ENCODE results near the gene HTRA2. TPM values are rescaled to one million over a fixed set of nuclear protein-coding genes. Genes with fewer than 3 reads are reported as not detected.
A peak's percentile ranks its signal among the peaks of the same experiment; 100 is the strongest.
"Not testable (repeated sequence)": the region's sequence is repeated elsewhere in the genome, so short reads cannot be mapped to it uniquely, and the experiment has no call there.

Gene HTRA2
- 10 to 100 TPM; 13.1 to 40.1 (median 33.9) TPM for total RNA-seq

DNA sequence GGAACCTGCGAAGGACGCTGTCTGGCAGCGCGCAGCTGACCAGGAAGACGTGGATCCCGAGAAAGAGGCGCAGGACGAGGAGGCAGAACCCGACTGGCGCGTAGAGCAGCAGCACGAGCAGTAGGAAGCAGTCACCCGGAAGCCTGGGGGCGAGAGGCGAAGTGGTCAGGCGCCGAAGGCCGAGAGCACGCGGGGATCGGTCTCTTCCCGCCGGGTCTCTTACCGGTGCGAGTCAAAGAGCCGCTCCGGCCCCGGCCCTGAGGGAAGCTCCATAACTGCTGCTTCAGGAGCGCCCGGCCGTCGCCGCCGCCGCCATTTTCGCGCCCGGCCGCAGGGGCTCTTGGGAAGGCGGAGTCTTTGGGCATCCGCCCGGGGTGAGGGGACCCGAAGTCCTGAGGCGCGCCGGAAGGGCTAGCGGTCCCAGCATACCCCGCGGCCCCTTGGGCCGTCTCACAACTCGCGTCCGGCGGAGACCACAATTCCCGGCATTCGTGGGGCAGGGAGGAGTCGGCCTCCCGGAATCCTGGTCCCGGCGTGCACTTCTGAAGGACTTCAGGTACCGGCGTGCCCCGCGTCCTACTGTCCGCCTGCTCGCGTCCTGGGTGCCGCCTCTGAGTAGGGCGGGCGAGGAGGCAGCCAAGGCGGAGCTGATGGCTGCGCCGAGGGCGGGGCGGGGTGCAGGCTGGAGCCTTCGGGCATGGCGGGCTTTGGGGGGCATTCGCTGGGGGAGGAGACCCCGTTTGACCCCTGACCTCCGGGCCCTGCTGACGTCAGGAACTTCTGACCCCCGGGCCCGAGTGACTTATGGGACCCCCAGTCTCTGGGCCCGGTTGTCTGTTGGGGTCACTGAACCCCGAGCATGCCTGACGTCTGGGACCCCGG lies at the start of gene HTRA2, which contains the start of gene AUP1:
Gene HTRA2 (plus strand): TSS at position 577 of the 882 bp plus-strand sequence. CDS start 74 bp downstream, at position 651.
Gene AUP1 (minus strand): TSS at position 350 of the 882 bp plus-strand sequence. CDS start 77 bp downstream, at position 273.
- no peaks in the 10 kb centered on the region for H3K36me3 ChIP-seq
- H3K27ac ChIP-seq, result peak within 1 kb of the TSS; percentile 75 to 88
- TF ChIP-seq CTCF (IDR thresholded peaks at IDR 0.05) (peak in 1 of 4 experiments; percentile 23), POLR2A (IDR thresholded peaks at IDR 0.05) (peak; percentile 14 to 85)
- no peaks in the 10 kb centered on the region for H3K9me3 ChIP-seq
- peak within 1 kb of the TSS; percentile 69 to 84 for H3K4me3 ChIP-seq
- DNase-seq, result peak; percentile 98
- intact Hi-C loops (cut with DNase I; ENCODE audit: low total_unique reads), result no loop called here
- H3K4me1 ChIP-seq, result peaks cover 0 to 8% of the 10 kb centered on the region in 2 donors
- no peaks in the 10 kb centered on the region for H3K27me3 ChIP-seq

DNA sequence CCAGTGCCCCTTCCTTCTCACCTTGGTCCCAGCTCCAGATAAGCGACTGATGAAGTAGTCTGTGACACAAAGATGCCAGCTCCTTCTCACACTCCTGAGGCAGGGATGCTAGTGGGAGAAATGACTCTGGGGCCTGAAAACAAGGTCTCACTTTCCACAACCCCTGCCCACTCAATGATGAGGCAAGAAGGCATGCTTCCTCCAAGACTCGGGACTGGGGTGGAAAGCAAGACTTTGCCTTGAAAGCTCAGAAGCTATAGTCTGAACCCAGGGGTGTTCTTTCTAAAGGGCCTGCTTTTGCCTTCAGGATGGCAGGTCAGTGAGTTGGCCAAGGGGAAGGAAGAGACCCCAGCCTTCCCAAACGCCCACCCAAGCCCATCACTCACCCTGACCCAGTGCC lies 48.3 kb upstream of the HTRA2 start:
- intact Hi-C loops (cut with DNase I; ENCODE audit: low total_unique reads), result no loop called here
- Histone ChIP-seq H3K27me3 (no peaks in the 10 kb centered on the region), H3K27ac (no peak overlapping the region), H3K4me3 (peak overlapping the region; percentile 91 to 93), H3K9me3 (no peaks in the 10 kb centered on the region), H3K36me3 (no peaks in the 10 kb centered on the region), H3K4me1 (peaks cover 0 to 10% of the 10 kb centered on the region in 2 donors)
- DNase-seq, result no peak
- TF ChIP-seq POLR2A (IDR thresholded peaks at IDR 0.05), result no peak
- no peak for TF ChIP-seq CTCF (IDR thresholded peaks at IDR 0.05)

GRCh38 chr2:74481961-74482800 lies 47.6 kb upstream of the HTRA2 start:
- TF ChIP-seq POLR2A (IDR thresholded peaks at IDR 0.05), result no peak
- no peak for TF ChIP-seq CTCF (IDR thresholded peaks at IDR 0.05)
- intact Hi-C loops (cut with DNase I; ENCODE audit: low total_unique reads), result loop anchor here (2.0 kb wide), 1 partner anchor 107 kb away; no protein-coding TSS in a partner anchor
- Histone ChIP-seq H3K9me3 (no peaks in the 10 kb centered on the region), H3K4me3 (peak overlapping the region; percentile 91 to 93), H3K27ac (peak overlapping the region; percentile 91 to 93), H3K27me3 (no peaks in the 10 kb centered on the region), H3K4me1 (peaks cover 0 to 10% of the 10 kb centered on the region in 2 donors), H3K36me3 (no peaks in the 10 kb centered on the region)
- DNase-seq, result no peak

GRCh38 chr2:74482801-74483674 lies 46.7 kb upstream of the HTRA2 start, which contains the start of the genes CCDC142 and TTC31:
Gene CCDC142 (minus strand): TSS chr2:74482998. CDS start chr2:74482837, 161 bp downstream.
Gene TTC31 (plus strand): TSS chr2:74483081. CDS start chr2:74483096, 15 bp downstream.
- Histone ChIP-seq H3K4me1 (peaks cover 0 to 10% of the 10 kb centered on the region in 2 donors), H3K9me3 (no peaks in the 10 kb centered on the region), H3K27me3 (no peaks in the 10 kb centered on the region), H3K4me3 (peak within 1 kb of the TSS; percentile 91 to 93), H3K27ac (peak within 1 kb of the TSS; percentile 91 to 93), H3K36me3 (no peaks in the 10 kb centered on the region)
- TF ChIP-seq POLR2A (IDR thresholded peaks at IDR 0.05) (peak in 1 of 2 donors; percentile 29), CTCF (IDR thresholded peaks at IDR 0.05) (peak; percentile 84 to 89 (median 87))
- DNase-seq, result peak; percentile 95 to 98
- intact Hi-C loops (cut with DNase I; ENCODE audit: low total_unique reads), result loop anchor here (2.0 kb wide), 1 partner anchor 106 kb away; no protein-coding TSS in a partner anchor

DNA sequence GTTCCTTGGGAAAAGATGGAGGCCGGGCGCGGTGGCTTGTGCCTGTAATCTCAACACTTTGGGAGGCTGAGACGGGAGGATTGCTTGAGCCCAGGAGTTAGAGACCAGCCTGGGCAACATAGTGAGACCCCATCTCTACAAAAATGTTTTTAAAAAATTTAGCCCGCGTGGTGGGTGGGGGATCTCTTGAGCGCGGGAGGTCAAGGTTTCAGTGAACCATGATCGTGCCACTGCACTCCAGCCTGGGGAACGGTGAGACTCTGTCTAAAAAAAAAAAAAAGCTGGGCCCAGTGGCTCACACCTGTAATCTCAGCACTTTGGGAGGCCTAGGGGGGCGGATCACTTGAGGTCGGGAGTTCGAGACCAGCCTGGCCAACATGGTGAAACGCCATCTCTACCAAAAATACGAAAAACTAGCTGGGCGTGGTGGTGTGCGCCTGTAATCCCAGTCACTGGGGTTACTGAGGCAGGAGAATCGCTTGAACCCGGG lies 46.0 kb upstream of the HTRA2 start:
- peak overlapping the region in 1 of 2 donors; percentile 91 for H3K27ac ChIP-seq
- H3K27me3 ChIP-seq, H3K36me3 ChIP-seq, DNase-seq, H3K9me3 ChIP-seq: not testable (repeated sequence)
- peak overlapping the region; percentile 91 to 93 for H3K4me3 ChIP-seq
- H3K4me1 ChIP-seq, result peaks cover 0 to 10% of the 10 kb centered on the region in 2 donors
- intact Hi-C loops (cut with DNase I; ENCODE audit: low total_unique reads), result loop anchor here (2.0 kb wide), 1 partner anchor 105 kb away; no protein-coding TSS in a partner anchor
